ENCODE measurements around the gene LHX5.
"Not testable (repeated sequence)": the region's sequence is repeated elsewhere in the genome, so short reads cannot be mapped to it uniquely, and the experiment has no call there.

Gene LHX5

DNA sequence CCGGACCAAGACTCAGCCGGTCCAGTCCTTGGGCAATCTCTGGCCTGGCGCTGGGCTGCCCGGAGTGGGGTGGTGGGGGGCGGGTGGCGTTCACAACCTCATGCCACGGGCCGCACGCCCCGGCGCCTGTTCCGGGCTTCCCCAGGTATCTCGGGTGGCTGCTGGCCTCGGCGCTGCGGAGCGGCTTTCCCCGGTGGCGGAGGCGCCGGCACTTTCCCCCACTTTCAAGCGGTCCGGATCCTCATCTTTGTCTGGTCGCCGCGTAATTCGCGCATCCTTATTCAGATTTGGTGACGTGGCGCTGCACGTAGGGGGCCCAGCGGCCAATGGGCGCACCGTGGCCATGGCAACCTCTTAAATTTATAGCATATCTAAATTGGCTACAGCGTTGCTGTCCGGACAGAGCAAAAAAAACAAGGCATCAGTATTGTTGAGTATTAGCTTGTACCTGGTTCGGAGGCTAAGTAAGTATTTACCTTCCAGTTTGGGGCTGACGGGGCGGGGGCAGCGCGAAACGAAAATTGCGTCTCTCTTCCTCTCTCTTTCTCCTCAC, at the start of gene LHX5:
Gene LHX5 (minus strand): TSS at position 253 of the 553 bp plus-strand sequence. CDS start 373 bp downstream, outside the sequence.
- no peak for DNase-seq

DNA sequence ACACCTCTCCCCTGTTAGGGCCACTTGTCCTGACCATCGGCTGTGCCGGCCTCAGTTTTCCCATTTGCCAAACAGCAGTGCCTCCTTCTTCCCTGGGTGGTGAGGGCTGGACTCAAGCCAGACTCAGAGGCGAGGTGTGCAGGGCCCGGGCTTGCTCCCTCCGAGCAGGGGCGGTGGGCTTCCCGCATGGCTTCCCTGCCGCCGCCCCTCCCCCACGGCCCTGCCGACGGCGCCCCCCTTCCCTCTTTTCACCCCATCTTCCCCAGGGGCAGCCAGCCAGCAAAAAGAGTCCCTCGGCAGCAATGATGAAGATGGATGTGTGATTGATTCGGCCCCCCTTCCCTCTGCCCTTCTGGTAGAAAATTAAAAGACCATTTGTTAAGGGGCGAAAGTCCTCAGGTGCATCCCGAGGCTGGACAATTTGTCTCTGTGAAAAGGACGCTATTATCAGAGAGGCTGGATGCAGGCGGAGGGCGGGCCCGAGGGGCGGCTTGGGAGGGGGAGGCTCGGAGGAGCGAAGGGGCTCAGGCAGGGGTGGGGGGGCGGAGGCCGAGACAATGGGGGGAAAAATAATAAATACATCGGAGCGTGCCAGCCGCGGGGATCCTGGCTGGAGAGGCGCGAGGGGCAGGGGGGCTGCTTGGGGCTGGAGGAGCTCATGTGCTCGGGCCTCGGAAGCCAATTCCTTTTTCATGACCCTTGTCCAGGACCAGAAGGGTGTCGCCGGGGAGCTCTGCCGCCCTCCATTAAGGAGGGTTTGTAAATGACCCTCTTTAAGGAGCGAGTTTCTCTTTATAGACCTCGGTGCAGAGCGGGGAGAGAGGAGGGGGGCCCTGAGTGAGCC, 48.0 kb upstream of the LHX5 start:
- no peak for DNase-seq

DNA sequence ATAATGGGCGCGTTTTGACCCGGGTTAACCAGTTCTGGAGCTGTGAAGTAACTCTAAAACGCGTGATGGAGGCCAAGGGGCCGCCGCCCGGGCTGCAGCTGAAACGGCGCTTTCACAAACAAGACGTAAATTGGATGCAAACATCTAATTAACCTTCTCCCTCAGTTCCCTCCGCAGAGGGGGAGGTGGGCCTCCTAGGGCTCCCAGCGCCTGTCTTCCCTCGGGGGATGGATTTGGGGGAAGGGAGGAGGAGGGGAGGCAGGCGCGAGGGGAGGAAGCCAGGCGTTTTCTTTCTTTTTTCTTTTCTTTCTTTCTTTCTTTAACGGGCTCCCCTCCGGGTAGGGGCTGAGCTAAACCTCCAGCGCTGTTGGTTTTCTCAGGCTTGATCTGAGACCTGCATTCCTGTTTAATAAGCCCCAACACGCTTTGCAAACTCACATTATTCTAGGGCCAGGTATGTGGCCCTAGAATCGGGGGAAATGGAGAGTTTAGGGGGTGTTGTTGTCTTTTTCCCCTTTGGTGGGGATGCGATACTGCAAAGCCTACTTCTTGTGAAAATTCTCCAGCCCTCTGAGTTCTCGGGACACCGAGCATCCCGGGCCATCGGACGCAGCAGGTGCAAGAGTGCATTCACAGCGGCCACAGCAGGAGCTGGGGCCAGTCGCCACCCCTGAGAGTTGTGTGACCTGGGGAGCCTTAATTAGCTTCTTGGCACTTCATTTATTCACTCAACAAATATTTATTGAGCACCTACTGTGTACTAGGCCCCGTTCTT, 43.6 kb upstream of the LHX5 start:
- DNase-seq: no peak

DNA sequence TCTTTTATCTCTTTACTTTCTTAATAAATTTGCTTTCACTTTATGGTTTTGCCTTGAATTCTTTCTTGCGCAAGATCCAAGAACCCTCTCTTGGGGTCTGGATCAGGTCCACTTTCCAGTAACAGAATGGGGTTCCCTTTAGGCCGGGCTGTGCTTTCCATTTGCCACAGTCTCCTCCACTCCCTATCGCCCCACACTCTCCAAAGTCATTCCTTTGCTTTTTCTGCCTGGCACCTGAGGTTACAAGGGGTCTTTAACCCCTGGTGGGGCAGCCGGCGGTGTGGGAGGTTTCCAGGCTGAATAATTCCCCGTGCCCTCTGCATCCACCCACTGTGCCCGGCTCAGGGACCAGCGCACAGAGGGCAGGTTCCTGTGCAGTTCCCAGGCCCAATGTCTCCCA, 42.9 kb upstream of the LHX5 start:
- no peak for DNase-seq

DNA sequence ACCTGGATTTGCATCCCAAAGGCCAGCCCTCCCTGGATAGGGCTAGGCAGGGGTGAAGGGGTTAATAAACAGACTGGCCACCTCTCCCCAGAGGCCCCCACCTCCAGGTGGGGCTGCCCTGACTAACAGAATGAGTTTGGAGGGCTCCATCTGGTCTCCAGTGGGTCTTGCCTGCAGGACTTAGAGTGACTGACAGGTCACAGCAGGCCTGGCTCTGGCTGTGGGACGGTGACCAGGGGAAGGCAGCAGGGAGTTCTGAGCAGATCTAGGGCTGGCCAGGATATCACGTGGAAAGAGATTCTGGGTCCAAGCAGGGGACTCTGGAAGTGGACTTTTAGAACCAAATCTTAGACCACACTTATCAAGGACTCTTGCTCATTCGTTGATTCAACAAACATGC, 40.9 kb upstream of the LHX5 start:
- no peak for DNase-seq

DNA sequence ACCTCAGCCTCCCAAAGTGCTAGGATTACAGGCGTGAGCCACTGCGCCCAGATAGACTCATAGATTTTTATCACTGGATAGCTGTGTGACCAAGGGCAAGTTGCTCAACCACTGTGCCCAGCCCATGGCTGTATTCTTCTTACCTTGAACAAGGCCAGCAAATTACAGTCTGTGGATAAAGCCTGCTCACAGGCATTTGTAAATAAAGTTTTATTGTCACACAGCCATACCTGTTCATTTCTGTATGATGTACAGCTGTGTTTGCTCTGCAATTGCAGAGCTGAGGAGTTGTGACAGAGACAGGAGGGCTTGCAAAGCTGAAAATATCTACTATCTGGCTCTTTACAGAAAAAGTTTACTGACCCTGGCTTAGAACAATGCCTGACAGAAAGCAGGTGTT, 35.2 kb upstream of the LHX5 start:
- DNase-seq: no peak

DNA sequence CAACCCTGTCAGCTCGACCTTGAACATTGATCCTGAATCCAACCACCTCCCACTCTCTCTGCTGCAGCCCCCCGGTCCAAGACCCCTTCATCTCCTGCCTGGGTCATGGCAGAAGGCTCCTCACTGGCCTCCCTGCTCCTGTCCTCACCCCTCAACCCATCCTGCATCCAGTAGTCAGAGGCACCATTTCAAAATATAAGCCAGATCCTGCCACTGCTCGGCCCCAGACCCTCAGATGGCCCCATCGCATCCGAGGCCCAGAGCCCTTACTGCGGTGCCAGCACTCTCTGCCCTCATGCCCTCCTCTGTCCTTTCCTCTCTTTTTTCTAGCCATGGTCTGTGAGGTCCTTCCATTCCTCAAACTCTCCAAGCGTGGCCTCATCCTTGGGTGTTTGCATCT, 34.3 kb upstream of the LHX5 start:
- DNase-seq: no peak

DNA sequence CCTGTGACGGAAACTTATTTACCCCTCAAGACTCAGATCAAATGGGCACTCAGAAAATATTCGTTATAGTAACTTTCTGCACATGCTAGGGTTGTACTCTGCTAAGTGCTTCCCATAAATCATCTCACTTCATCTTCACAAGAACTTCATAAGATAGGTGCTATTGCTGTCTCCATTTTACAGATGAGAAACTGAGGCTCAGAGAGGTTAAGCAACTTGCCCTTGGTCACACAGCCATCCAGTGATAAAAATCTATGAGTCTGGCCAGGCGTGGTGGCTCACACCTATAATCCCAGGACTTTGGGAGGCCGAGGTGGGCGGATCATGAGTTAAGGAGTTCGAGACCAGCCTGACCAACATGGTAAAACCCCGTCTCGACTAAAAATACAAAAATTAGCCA, 33.2 kb upstream of the LHX5 start:
- DNase-seq: no peak

DNA sequence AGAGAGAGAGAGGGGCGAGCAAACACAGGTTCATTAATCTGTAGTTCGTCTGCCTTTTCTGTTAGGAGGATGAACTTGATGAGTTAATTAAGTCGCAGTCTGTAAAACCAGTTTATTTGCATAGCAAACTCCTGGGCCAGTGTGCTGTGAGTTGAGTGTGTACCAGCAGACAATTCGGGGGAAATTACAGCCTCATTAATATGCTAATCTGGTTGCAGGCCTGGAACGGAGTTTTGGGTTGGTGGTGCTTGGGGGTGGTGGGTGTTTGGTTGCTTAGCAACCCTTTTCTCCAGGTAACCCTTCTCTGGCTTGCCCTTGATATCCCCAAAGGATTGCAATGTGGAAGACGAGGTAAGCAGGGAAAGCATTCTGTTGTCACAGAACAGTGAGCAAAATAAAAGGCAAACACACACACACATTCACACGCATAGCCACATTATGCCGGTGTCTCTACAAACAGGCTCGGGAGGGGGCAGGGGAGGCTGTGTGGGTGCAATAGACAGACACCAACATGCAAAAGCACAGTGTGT, 29.2 kb upstream of the LHX5 start:
- DNase-seq: no peak

DNA sequence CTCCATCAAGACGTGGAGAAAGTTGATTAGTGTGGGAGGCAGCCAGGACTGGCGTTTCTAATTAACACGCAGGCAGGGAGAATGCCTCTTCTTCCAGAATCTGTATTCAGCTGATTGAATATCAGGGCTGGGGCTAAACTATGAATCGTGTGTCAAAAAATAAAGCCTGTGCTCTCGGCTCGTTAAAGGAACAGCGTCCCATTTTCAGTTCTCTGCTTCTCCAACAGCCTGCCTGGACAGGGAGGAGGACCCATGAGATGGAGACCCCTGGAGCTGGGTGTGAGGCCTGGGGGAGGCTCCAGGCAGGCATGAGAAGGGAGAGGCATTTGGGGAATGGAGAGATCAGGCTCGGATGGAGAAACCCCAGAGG, 28.6 kb upstream of the LHX5 start:
- no peak for DNase-seq

DNA sequence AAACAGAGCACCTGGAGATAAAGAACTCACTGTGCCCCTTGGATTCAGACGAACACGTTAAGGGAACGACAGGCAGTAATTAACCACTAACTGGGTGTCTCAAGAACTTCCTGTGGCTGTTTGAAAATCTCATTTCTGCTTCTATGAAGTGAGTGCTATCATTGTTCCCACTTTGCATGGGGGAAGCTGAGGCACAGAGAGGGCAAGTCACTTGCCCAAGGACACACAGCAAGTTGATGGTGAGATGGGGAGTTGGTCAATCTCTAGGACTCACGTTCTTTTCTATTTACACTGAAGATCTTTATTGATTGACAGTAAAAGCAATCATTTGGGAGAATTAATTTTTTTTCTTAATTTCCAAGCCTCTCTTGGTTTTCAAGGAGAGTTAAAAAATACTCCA, 26.8 kb upstream of the LHX5 start:
- no peak for DNase-seq

DNA sequence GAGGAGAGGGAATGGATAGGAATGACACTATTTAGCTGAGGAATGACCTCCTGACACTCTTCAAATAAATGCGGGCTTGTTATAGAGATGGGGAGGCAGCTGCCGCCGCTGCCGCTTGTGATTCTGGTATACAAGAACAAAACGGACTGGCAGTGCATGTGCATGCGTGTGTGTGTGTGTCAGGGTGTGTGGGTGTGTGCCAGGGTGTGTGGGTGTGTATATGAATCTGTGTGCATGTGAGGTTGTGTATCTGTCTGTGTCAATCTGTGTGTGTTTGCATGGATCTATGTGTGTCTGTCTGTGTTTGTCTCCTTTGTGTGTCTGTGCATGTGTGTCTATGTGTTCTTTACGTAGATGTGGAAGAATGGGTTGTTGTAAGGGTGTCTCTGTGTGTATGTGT, 26.0 kb upstream of the LHX5 start:
- no peak for DNase-seq

DNA sequence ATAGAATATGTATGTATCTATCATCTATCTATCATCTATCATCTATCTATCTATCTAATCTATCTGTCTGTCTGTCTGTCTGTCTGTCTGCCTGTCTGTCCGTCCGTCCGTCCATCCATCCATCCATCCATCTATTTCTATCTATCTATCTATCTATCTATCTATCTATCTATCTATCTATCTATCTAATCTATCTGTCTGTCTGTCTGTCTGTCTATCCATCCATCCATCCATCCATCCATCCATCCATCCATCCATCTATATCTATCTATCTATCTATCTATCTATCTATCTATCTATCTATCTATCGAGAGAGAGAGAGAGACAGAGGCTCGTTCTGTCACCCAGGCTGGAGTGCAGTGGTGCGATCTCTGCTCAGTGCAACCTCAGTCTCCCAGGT, 24.3 kb upstream of the LHX5 start:
- DNase-seq: not testable (repeated sequence)

DNA sequence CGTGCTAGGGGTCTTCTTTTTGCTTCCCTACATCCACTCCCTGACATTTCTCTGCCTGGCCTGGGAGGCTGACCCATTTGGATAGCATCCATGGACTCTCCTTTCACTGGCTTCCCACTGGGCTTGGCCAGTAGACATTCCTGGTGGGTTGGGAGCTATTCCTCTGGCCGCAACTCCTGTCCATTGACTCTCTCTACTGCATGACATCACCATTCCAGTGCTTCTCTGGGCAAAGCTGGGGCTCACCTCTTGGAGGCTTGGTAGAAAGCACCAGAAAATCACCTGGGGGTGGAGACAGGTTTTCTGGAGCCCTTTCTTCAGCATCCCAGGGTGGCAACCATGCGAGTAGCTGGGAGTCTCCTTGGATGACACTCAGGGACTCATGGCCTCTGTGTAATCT, 16.7 kb upstream of the LHX5 start:
- no peak for DNase-seq

DNA sequence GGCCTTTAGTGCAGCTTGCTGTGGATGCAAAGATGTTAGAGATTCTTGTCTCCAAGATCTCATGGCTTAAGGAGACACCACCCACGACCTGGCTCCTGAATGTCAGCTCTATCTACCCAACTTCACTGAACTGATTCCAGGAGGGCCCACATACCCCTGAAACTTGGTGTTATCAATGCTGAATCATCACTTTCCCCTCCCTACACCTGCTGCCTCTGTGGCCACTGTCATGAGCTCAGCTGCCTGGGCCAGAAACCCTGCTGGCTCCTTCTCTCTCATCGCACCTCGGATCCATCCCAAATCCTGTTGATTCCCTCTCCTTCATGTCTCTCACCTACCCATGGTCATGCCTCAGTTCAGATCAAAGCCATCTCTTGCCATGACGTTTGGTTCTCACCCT, 15.1 kb upstream of the LHX5 start:
- no peak for DNase-seq

DNA sequence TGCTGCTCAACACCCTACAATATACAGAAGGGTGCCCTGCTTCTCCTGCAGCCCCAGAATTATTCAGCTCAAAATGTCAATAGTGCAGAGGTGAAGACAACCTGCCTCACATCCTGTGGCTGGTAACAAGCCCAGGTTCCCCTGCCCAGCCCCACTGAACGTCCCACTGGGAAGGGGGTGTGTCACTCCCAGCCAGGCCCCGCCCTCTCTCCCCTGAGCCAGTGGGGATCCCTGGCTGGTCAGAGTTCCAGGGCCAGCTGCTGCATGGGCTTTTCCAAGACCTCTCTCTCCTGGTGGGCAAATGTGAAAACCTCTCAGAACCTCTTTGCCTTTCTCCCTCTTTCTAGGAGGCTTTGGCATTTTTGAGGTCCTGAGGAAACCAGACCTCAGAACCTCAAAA, 13.7 kb upstream of the LHX5 start:
- DNase-seq: no peak

DNA sequence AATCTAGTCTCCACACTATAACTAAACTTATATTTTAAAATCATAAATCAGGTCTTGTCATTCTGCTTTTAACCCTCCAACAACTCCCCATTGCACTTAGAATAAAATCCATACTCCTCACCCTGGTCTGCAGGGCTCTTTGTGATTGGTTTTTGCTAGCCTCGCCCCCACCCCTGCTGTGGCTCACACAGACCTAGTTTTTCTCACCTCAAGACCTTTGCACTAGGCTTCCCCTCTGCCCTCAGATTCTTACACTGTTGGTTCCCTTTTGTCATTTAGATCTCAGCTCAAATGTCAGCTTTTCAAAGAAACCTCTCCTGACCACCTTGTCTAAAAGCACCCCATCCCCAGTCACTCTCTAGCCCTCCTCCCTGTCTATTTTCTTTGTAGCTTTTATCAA, 10.7 kb upstream of the LHX5 start:
- DNase-seq: no peak

DNA sequence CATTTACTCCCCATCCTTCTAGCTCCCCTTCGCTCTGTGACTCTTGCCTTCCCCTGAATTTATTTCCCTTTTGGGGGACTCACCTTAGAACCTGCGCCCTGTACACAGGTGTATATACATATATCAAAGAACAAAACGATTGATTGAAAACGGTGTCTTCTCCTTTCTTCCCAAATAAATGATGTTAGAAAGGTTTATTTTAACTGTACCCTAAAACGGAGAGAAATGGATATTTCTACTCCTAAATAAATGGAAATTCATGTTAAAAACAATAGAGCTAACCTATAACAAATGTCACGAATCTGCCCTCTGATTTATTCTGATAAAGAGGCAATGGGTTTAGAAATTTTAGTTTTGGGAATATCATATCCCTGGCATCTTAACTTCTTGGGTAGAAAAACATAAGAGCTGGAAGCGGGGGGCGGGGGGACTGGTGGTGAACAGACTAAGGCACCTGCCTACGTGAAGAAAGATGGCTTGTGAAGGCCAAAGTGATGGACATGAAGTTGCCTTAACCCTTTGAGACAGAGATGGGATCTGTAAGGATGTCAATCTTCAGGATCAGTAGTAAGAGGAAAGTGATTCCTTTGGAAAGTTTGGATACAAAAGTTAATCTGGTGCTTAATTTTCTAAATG, 8.8 kb upstream of the LHX5 start:
- no peak for DNase-seq

DNA sequence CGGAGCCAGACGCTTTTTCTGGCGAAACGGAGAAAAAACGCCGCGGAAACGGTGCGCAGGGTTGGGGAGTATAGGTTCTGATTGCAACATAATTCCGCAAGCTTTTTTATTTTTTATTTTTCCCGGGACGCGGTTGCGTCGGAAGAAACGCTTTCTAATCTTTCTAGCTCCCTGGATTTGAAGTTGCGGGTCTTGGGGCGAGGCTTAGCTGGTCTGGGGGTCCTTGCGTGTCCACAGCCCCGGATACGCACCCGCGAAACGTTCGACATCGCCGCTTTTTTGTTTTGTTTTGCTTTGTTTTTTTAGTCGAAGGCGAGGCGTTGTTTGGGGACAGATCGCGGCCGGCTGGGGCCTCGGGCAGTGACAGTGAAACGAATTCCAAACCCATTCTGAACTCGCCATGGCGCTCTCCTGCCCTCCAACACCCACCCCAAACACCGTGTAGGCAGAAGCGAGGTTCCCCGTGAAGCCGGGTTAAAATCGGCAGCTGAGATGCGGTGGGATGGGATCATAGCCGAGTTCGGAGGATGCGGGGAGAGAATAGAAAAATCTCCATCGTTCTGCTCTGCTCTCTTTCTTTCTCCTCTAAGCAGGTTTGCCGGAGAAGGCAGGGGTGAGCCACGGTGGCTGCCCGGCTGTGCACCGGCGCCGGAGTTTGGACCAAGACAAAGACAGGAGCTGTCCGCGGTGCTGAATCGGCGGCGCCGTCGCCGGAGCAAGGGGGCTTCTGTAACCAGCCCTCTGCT, 8.1 kb upstream of the LHX5 start:
- DNase-seq: peak; percentile 65

DNA sequence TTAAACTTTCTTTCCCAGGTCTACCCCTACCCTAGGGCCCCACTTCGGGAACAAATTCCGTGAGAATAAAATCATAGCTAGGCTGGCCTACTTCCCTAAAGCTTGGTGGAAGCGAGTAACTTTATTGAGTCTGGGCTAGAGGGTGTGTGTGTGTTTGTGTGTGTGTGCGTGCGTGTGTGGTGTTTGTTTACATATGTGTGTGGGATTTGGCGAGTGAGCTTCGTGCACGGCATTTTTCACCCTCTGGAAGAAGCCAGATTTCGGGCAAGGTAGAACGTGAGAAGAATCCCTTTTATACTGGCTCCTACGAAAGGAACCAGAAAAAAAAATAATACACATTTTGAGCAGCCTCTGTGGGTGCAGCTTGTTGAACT, 7.5 kb upstream of the LHX5 start:
- no peak for DNase-seq

DNA sequence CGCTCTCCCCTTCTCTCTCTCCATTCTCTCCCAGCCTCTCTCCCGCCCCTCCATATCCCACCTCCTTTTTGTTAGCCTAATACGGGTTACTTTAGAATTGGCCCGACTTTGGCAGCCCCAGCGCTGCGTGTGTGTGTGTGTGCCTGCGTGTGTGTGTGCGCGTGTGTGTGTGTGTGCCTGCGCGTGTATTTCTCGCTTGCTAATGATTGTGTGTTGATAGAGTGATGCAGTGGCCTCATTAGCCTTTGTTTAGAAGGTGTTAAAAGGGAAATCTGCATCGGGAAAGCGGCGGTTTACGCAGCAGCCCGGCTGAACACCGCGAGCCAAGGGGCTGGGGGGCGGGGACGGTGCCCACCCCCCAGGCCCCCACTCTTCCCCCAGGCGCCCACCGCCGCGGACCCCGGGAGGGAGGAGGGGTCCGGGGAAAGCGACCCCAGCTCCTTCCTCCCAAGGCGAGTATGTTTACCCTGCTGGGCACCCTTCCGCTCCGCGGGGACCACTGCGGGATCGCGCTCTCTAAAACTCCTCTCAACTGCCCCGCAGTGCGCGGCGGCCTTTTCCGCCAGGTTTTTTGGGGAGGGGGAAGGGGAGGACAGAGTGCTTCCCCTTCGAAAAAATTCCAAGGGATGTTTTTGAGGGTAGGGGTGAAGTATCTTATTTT, 6.8 kb upstream of the LHX5 start:
- DNase-seq: no peak

DNA sequence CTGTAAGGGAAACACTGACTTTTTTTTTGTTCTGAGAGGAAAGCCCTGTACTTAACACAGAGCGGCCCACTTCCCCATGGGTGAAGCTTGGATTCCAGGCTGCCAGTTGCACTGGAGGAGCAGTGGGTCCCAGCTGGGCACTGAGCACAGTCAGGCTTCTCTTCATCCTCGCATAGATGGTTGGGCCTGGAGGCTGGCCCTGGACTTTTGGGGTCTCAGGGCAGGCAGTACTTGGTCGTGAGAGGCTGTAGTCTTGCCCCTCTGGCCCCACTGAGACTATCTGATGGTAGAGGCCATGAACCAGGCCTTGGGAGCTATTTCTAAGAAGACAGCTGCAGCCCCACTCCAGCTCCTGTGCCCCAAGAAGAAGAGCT, 6.2 kb upstream of the LHX5 start:
- DNase-seq: no peak
